GM19043 (cell line): ENCODE measurements around the gene SPON2.

Experiments
- ATAC-seq: cut with Tn5 transposase; IDR thresholded peaks from one replicate; pipeline ENCODE4 v1.9.1; 2021; ENCODE audit warnings: low read depth; ENCODE audit not compliant: unreplicated experiment

Gene SPON2

DNA sequence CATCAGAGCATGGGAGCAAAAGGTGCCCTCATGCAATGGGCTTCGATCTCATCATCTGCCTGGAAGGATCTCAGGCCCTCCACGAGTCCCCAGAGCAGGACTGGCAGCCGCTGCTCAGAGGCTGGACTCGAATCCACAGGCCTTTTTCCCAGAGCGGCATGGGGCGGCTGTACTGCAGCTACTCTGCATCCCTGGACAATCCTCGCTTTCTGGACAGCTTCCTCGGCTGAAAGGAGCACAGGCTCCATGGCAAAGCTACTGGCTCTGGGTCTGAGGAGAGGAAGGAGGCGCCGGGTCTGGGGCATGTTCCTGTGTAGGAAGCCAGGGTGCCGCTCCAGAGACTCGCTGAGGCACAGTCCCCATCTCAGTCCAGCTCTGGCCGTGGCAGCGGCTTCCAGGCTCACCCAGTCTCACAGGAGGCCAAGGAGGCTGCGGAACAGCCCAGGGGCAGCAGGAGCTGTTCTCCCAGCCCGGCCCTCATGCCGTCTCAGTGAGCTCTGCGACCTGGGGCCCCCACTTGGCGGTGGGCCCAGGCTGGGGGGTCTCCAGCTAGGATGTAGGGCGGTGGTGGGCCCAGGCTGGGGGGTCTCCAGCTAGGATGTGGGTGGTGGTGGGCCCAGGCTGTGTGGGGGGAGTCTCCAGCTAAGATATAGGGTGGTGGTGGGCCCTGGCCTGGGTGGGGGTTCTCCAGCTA is 2.7 kb upstream of the SPON2 start:
- ATAC-seq, result no peak

DNA sequence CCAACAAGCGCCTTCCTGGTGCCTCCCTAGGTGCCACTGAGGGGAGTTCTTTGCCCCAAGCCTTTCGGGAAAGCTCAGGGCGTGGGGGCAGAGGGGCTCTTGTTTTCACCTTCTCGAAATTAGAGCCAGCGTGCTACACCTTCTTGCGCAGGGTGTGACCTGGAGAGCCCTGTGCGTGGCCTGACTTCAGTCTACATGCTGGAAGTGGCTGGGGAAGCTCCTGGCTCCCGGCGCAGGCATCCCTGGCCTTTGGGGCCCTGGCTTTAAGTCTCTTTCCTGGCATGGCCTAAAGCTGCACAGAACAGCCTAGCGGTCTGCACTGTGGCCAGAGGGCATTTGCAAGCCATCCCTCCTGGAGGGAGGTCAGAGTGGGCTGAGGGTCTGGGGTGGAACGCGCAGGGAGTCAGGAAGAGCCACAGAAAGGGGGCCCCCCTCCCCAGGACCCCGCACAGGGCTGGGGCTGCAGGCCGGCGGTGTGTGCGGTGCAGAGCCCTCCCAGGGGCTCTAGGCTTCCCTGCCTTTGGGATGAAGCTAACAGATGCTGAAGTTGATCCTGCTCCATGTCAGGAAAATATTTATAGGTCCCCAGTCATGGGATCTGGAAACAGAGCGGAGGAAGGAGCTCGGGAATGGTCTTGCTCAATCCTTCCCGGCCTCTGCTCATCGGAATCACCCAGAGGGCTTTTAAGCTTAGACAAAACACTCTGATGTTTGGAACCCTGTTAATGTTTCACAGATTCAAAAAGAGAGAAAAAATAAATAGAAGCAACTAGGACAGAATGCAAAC is 781 bp upstream of the SPON2 start:
- ATAC-seq, result no peak

DNA sequence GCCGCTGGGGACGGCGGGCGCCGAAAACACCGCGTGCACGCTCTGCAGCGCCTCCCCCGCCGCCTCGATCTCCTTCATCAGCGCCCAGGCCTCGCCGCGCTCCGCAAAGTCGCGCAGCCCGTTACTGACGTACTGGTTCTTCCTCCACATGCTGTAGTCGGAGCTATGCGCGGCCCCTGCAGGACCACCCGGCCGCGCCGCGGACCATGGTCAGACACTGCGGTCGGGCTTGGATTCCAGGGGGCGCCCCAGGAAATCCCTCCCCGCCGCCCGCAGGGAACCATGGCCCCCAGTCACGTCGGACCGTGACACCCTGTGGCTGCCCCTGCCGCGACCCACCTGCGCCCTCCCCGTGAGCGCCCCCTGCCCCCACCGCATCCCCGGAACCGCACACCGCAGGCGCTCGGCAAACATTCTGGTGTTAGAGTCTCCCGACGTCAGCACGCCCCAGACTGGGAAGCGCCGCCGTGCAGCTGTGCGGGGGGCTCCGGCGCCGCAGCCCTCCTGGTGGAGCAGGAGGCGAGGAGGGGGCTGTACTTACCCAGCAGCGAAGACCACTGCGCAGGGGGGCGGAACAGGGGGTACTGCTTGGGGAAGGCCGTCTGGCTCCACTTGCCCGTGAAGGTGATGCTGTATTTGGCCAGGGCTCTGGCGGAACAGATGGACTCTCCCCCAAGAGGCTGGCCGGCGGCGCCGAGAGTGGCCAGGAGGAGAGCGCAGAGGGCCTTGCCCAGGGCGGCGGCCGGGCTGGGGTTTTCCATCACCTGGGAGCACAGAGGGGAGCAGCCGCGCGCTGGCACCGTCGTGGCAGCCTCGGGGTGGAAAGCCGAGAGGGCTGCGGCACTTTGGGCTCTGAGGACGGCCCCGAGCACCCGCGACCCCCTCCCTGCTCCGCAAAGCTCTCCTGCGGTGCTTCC is 814 bp downstream of the SPON2 start:
- ATAC-seq, result no peak

DNA sequence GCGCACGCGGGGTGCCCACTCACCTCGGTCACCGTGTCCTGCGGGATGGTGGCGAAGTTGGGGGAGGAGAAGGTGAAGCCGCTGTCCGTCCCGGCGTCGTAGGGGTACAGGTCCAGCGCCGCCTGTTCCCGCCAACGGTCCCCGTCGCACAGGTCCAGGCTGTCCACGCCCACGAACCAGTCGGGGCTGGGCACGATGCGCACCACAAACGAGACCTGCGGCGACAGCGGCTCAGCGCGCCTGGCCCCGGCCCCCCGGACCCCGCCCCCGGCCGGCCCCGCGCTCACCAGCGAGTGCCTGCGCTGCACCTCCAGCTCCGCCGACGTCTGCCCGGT is 1.4 kb downstream of the SPON2 start:
- ATAC-seq, result no peak

GRCh38 chr4:1170156-1170975 is 2.0 kb downstream of the SPON2 start:
- no peak for ATAC-seq

GRCh38 chr4:1169691-1170096 is 2.7 kb downstream of the SPON2 start:
- ATAC-seq, result no peak

- ATAC-seq, result no peak
Measured at GRCh38 chr4:1169171-1169671, 3.2 kb downstream of the SPON2 start.

DNA sequence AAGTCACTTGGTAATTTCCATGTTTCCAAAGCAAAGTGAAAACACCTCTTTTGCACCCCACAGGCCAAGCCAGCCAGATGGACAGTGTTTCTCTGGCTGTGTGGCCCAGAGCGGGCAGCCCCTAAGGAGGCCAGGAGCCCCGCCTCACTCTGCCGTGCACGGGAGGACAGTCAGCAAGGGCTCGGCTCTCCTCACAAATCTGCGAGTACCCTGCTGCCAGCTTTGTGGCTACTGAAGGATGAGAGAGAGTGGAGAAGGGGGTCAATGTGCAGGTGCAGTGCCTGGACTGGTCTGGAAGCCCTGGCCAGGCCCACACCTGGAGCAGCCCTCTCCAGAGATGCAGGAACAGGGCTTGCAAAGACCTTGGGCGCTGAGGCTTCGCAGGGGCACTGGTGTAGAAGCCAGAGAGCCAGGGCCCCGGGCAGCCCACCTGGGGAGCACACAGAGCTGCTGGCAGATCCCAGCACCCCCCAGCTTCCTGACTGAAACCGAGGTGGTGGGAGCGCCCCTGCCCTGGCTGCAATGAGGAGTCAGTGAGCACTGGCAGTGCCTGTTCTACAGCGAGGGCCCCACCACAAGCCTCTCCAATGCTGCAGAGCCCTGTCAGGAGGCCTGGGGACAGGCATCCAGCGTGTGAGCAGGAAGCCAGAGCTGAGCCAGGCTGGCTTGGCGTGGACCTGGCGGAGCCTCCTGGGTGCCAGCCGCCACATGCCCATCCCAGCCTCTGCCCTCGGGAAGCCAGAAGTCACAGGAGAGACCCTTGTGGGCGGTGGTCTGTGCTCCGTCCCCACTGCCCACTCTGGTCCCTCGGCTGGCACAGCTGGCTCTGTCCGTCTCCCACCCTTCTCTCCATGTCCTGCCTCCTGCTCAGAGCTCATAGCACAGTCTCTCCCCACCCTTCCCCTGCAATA is 3.9 kb downstream of the SPON2 start:
- ATAC-seq, result no peak

- ATAC-seq, result peak; percentile 76
Measured at GRCh38 chr4:1167244-1167949, 5.0 kb downstream of the SPON2 start.

GRCh38 chr4:1166509-1167243 is 5.7 kb downstream of the SPON2 start:
- no peak for ATAC-seq

DNA sequence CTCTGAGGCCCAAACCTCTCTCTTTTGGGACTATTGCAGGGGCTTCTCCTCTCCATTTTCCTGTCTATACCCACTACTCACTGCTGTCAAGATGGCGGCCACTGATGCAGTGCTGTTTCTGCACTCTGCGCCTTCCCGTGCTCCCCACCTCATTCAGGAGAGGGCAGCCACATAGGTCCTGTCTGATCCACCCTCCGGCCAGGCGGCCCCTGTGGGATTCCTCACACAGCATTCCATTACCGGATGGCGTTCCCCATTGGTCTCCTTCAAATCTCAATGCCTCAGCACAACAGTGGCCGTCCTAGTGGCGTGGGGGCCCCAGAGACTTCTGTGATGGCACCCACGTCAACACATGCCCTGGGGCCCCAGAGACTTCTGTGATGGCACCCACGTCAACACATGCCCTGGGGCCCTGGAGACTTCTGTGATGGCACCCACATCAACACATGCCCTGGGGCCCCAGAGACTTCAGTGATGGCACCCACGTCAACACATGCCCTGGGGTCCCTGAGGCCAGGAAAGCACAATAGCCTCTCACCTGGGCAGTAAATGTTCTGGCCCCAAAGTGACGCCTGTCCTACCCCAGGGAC is 7.3 kb downstream of the SPON2 start:
- no peak for ATAC-seq

DNA sequence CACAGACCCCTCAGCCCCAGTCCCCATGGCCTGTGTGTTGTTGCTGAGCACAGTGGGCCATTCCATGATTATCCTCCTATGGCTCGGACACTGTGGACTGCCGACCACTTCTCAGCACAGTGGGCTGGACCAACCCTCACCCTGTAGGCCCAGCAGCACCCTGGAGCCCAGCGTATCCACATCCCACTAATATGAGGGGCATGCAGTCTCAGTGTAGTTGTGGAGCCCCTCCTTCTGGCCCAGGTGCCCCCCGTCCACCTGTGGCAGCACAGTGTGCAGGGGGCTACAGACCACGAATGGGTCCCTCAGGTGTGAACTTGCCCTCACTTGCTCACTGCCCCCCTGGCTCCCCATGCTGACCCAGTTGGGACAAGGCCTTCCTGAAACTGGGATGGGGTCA is 7.9 kb downstream of the SPON2 start:
- no peak for ATAC-seq

DNA sequence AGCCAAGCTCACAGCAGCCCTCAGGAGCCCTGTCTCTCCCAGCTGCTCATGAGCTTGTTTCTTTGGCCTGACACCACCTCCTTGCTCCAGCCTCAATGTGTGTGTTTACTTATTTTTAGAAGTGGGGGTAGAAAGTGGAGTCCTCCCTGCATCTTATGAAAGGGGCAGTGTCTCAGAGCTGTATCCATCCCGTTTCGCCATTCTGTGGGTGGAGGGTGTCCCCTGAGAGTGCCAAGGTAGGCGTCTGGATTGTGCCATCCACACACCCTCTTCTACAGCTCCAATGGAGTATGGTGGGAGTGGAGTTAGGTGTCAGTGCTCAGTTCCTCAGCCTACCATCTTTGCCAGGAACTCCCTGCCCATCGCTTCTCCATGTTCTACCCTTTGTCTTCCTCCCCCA is 8.3 kb downstream of the SPON2 start:
- ATAC-seq, result no peak

- no peak for ATAC-seq
Measured at GRCh38 chr4:1160351-1160750, 12.0 kb downstream of the SPON2 start.

GRCh38 chr4:1156069-1156468 is 16.3 kb downstream of the SPON2 start:
- ATAC-seq, result no peak

GRCh38 chr4:1155314-1155713 is 17.1 kb downstream of the SPON2 start:
- no peak for ATAC-seq

DNA sequence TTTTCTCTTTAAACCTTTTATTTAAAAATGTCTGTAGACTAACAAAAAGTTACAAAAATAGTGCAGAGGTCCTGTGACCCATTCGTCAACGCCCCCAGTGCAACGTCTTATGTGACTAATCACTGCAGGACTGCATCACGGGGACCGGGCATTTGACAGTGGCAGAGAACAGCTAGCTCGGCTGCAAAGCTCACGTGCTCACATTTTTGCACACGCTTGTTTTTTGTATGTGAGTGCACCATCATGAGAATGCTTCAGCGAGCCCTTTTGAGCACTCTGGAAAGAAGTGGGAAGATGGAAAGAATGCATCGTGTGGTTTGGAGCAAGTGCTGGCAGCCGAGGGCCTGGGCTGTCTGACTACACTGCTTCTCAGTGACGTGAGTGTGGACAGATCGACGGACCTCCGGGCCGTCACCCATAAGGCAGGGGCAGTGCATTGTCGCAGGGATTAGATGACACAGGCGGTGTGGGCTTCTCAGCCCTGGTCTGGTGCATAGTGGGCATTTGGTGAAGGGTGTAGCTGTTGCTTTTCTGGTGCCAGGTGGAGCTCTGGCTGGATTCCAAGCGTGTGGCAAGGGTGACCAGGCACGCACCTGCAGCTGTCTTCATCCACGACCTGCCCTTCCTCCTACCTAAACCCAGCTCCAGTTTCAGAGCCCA is 17.7 kb downstream of the SPON2 start:
- ATAC-seq, result no peak
